A549 (cell line): ENCODE data around the gene ERAP2. TPM values are rescaled to one million over a fixed set of nuclear protein-coding genes. Genes with fewer than 3 reads are reported as not detected.
A peak's percentile ranks its signal among the peaks of the same experiment; 100 is the strongest.

Source experiments
- ATAC-seq, 2 experiments: fragments of 200-7000 bp in 1 of 2; fragments of >200 bp in 1 of 2; cut with Nextera tagmentation in 1 of 2; cut with Tn5 transposase in 1 of 2; 3 replicates each; pipeline versions ENCODE4 v1.8.0 to v1.9.1; 2018 to 2020; ENCODE audit warnings: mild to moderate bottlenecking in 1 of 2, moderate library complexity in 1 of 2
- CTCF ChIA-PET: fragments of 300-600 bp; sonication (Branson Sonifier 250); formaldehyde crosslinking; extraction: SDS; loops from one replicate; lab custom pipeline; 2021; ENCODE audit warnings: antibody characterized with exemption, inconsistent platforms; lab: Yijun Ruan, JAX
- POLR2A ChIA-PET: fragments of 350-600 bp; formaldehyde crosslinking; extraction: SDS; loops from one replicate; lab custom pipeline; 2021; ENCODE audit warnings: antibody characterized with exemption, inconsistent platforms; lab: Yijun Ruan, JAX
- DNase-seq, 2 experiments: peaks; one replicate each; pipeline versions ENCODE4 v3.0.0 to v3.0.0-alpha.2; 2011 to 2016; ENCODE audit warnings: low read depth in 1 of 2, low spot score in 1 of 2
- FAIRE-seq: peaks from 2 replicates; lab custom pipeline; 2011; peaks lifted over from hg19 to GRCh38; lab: Jason Lieb, UNC
- H3K27ac ChIP-seq, 2 experiments: fragments of >200 bp; sonication (Bioruptor Twin); formaldehyde crosslinking; 3 replicates each; pipeline ENCODE4 v1.5.1; 2016 to 2017
- H3K4me1 ChIP-seq: fragments of >200 bp; sonication (Bioruptor Twin); formaldehyde crosslinking; 3 replicates; pipeline ENCODE4 v1.6.1; 2016
- H3K4me2 ChIP-seq: fragments of >200 bp; sonication (Bioruptor Twin); formaldehyde crosslinking; 3 replicates; pipeline ENCODE4 v1.6.1; 2016
- H3K4me3 ChIP-seq: fragments of >200 bp; sonication (Bioruptor Twin); formaldehyde crosslinking; 3 replicates; pipeline ENCODE4 v1.5.1; 2016
- H3K9me3 ChIP-seq: fragments of >200 bp; sonication (Bioruptor Twin); formaldehyde crosslinking; 3 replicates; pipeline ENCODE4 v1.6.1; 2016
- CHD4 ChIP-seq: fragments of 200-600 bp; sonication (generic); IDR thresholded peaks from 2 replicates; pipeline ENCODE4 v1.6.1; 2016; ENCODE audit warnings: antibody characterized with exemption, mild to moderate bottlenecking, borderline replicate concordance
- E2F6 ChIP-seq: IDR thresholded peaks from 2 replicates; pipeline ENCODE4 v1.6.1; 2012; ENCODE audit warnings: low read depth, borderline replicate concordance
- EHF ChIP-seq: fragments of 250-450 bp; sonication (Bioruptor Pico); IDR thresholded peaks from 2 replicates; pipeline ENCODE4 v1.5.0; 2020; ENCODE audit warnings: mild to moderate bottlenecking
- EP300 ChIP-seq, 2 experiments: fragments of >200 bp; sonication (Bioruptor Twin); formaldehyde crosslinking; IDR thresholded peaks; 2 replicates in 1 of 2; 3 replicates in 1 of 2; pipeline ENCODE4 v1.6.1; 2016 to 2017
- KDM1A ChIP-seq: fragments of 200-600 bp; sonication (generic); IDR thresholded peaks from 2 replicates; pipeline ENCODE4 v1.6.1; 2016; ENCODE audit warnings: low read depth, mild to moderate bottlenecking
- KDM5A ChIP-seq: fragments of 200-600 bp; sonication (generic); IDR thresholded peaks from 2 replicates; pipeline ENCODE4 v1.6.1; 2016; ENCODE audit warnings: antibody characterized with exemption, mild to moderate bottlenecking
- MAFK ChIP-seq: fragments of 450-650 bp; IDR thresholded peaks from 2 replicates; pipeline ENCODE4 v1.6.1; 2014; ENCODE audit not compliant: partially characterized antibody
- MYC ChIP-seq: IDR thresholded peaks from 2 replicates; pipeline ENCODE4 v1.6.1; 2012; ENCODE audit warnings: mild to moderate bottlenecking, inconsistent platforms, low read length, improper control_type of control experiment, borderline replicate concordance
- PBX3 ChIP-seq: IDR thresholded peaks from 2 replicates; pipeline ENCODE4 v1.6.1; 2012
- POLR2A ChIP-seq: IDR thresholded peaks from 2 replicates; pipeline ENCODE4 v1.6.1; 2012; ENCODE audit warnings: mild to moderate bottlenecking, low read length
- REST ChIP-seq: fragments of 200-600 bp; sonication (generic); IDR thresholded peaks from 2 replicates; pipeline ENCODE4 v1.6.1; 2016; ENCODE audit warnings: antibody characterized with exemption, mild to moderate bottlenecking, moderate library complexity
- TFCP2L1 ChIP-seq: fragments of 250-450 bp; sonication (Bioruptor Pico); IDR thresholded peaks from 2 replicates; pipeline ENCODE4 v1.5.0; 2021; ENCODE audit warnings: mild to moderate bottlenecking
- ZSCAN20 ChIP-seq: fragments of 250-450 bp; sonication (Bioruptor Pico); IDR thresholded peaks from 2 replicates; pipeline ENCODE4 v1.8.0; 2022; ENCODE audit warnings: mild to moderate bottlenecking, moderate library complexity
- WGBS: methylation state at CpG from one replicate; pipeline ENCODE4 v1.1.6; 2017; ENCODE audit errors: missing lambda C conversion rate; 5-methylcytosine and 5-hydroxymethylcytosine counted together
- polyA plus RNA-seq, 4 experiments: library from polyadenylated mRNA; depleted of rRNA in 3 of 4; stranded (reverse); fragments of >200 nt; fragmentation: RNase III in 1 of 4; extraction: RNeasy Plus Mini Kit Qiagen cat#74134 plus additional on column Dnase treatment in 1 of 4; gene quantifications; 2 replicates in 3 of 4; 3 replicates in 1 of 4; pipeline ENCODE4 v1.2.3, GENCODE V29; 2011 to 2017

Gene ERAP2
- polyA plus RNA-seq, 2 of the 4 experiments (the other 2 are of a cell fraction), result 1.0 to 2.2 TPM

DNA sequence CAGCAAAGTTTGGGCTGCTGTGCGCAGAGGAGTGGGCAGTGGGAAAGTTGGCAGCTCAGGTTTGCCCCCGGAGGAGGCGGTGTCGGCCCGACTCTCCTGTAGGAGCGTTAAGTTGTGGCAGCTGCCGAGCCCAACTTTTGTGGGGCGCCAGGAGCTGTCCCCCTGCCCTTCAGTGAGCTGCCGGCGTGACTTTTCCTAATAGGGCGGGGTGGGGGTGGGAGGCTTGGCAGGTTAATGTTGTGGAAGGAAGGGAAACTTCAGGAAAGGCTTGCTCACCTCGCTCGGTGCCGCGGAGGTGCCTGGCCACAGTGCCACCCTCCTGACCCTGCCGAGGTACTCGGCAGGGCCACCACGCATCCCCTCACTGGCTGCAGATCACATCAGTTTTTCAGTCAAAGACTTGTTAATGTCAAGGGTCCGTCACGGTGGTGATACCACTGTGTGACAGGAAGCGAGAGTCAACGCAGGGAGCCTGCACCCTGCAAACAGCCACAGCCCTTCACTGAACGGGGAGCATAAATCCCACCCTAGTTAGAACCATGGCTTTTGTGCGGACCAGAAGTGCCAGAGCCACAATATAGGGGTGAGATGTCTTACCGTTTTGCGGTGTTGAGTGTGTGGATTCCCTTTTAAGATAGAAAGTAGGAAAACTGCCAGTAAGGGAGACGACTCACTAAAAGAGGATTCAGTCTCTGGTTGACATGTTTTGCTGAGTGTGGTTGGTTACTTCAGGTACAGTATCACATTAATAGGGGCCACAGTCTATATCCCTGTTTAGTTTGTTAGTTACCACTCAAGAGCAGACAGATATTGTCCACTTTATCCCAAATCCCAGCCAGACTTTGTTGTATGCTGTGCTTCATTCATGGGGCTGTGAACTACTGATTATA lies 60.4 kb downstream of the ERAP2 start:
- no peak for FAIRE-seq

DNA sequence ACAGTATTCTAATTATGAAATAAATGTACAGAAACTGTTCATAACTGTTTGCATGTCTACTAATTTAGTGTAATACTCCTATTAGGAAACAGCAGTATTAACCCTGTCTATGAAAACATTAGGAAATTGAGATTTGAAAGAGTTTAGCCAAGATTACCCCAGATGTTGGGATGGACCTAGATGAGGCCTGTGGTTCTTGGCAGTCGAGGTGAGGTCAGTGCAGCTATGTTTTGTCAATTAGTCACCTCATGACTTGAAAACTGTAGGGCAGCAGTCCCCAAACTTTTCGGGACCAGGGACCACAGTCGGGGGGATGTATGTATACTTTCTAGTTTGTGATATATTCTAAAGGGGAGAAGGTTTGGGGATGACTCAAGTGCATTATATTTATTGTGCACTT lies 64.3 kb downstream of the ERAP2 start:
- WGBS, result 74% methylated on average over 3 of the region's 3 CpGs
- no peak for ATAC-seq
- CTCF ChIA-PET, result no interaction called here

More for the DNA sequence above, 60.4 kb downstream of the ERAP2 start:
- peak overlapping the region; percentile 94 for H3K4me3 ChIP-seq
- H3K9me3 ChIP-seq, result no peaks in the 10 kb centered on the region
- peak; percentile 21 to 28 for DNase-seq
- peak overlapping the region; percentile 97 for H3K27ac ChIP-seq
- ChIA-PET CTCF (interaction anchor here (0.9 to 1.1 kb wide), 3 partner anchors 35 to 70 kb away, joined by 3 to 4 read pairs (median 3); no protein-coding TSS in a partner anchor), POLR2A (interaction anchor here (0.9 to 1.5 kb wide), 8 partner anchors 11 to 274 kb away, joined by 3 to 10 read pairs (median 4); partner anchors contain the start of genes ERAP1, ERAP2 and RIOK2)
- H3K4me1 ChIP-seq, result peaks cover 25% of the 10 kb centered on the region
- H3K4me2 ChIP-seq, result peak overlapping the region; percentile 96
- WGBS, result 2% methylated on average over 19 of the region's 27 CpGs
- TF ChIP-seq TFCP2L1 (CRISPR knock-in tag) (no peak), MAFK (peak; percentile 42), EHF (CRISPR knock-in tag) (no peak), KDM1A (no peak), EP300 (IDR thresholded peaks at IDR 0.05) (no peak), CHD4 (no peak), KDM5A (0 out of 2 replicates have a peak, but pooled peaks have one; percentile 3)
- TF ChIP-seq, all 56 proteins: peak for 2
- ATAC-seq, result peak; percentile 35 to 36

More for the DNA sequence above, 64.3 kb downstream of the ERAP2 start:
- Histone ChIP-seq H3K27ac (no peak overlapping the region), H3K4me1 (peaks cover 15% of the 10 kb centered on the region; the same call in 2 of the 3 replicates), H3K9me3 (no peaks in the 10 kb centered on the region), H3K4me3 (no peak overlapping the region), H3K4me2 (no peak overlapping the region)
- POLR2A ChIA-PET, result no interaction called here
- DNase-seq (no peak), FAIRE-seq (no peak)
- TF ChIP-seq E2F6 (no peak), KDM1A (no peak), ZSCAN20 (CRISPR knock-in tag) (no peak), POLR2A (no peak), PBX3 (no peak), REST (no peak), KDM5A (no peak), EHF (CRISPR knock-in tag) (no peak), MYC (no peak)
